ENCODE data around the gene CXCL3.
A peak's percentile ranks its signal among the peaks of the same experiment; 100 is the strongest.

Gene CXCL3

DNA sequence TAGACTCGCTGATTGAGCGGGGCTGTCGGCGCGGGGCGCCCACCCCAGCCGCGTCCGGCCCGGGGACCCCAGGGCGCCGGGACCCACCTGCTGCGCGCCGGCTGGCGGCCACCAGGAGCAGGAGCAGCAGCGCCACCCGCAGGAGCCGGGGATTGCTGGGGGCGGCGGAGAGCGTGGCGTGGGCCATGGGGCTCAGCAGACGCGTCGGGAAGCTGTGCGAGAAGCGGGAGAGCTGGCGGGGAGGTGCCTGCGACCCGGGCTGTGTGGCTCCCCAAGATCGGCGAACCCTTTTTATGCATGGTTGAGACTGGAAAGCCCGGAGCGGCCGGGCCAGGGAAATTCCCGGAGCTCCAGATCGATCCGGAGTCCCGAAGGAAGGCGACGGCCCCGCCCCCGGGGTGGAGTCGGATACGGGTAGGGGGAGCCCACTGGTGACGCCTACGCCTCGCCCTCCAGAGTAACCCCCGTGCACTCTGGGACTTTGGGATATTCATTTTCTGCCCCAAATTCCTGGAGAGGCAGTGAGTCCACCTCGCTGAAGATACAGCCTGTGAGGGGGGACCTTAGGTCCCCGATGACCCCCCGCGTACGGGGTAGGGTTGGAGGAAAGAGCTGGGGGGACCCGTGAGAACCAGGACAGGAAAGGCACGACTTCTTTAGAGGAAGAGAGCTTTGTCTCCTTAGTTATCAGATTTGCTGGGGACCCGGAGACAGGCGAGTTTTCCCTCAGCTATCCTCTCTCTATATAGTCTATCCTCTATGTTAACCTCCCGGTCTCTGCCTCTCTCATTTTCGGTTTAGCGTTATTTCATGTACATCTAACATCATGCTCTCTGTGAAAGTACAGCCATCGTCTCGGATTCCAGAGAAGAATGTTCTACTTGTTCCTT lies at the start of gene CXCL3:
CXCL3 (minus strand) TSS at position 265 of the 890 bp plus-strand sequence; CDS start at position 187, 78 bp downstream.
- intact Hi-C loops (cut with DNase I; ENCODE audit: low total_unique reads): no loop called here
- Histone ChIP-seq H3K27me3 (no peaks in the 10 kb centered on the region), H3K36me3 (no peaks in the 10 kb centered on the region)

DNA sequence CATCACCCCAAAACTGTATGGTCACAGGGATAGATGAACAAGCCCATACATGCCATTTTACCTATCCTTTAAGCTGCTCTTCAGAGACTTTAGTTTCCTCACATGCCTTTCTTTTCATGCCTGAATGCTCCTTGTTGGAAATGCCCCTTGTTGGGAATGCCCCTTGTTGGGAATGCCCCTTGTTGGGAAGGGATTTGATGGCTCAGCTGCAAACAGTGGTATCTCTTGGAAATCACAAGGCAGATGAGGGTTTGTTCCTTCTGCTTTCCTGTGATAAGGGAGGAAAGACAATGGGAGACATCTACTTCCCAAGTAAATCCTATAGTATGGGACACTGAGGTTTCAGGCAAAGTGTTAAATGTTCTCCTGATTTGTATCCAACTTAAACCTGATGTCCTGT lies 49.0 kb upstream of the CXCL3 start:
- Histone ChIP-seq H3K36me3 (no peaks in the 10 kb centered on the region), H3K27ac (no peak overlapping the region), H3K4me1 (no peaks in the 10 kb centered on the region), H3K4me3 (no peak overlapping the region), H3K9me3 (no peaks in the 10 kb centered on the region), H3K27me3 (no peaks in the 10 kb centered on the region)
- intact Hi-C loops (cut with DNase I; ENCODE audit: low total_unique reads): no loop called here
- DNase-seq: no peak
- TF ChIP-seq, protein P1, sequence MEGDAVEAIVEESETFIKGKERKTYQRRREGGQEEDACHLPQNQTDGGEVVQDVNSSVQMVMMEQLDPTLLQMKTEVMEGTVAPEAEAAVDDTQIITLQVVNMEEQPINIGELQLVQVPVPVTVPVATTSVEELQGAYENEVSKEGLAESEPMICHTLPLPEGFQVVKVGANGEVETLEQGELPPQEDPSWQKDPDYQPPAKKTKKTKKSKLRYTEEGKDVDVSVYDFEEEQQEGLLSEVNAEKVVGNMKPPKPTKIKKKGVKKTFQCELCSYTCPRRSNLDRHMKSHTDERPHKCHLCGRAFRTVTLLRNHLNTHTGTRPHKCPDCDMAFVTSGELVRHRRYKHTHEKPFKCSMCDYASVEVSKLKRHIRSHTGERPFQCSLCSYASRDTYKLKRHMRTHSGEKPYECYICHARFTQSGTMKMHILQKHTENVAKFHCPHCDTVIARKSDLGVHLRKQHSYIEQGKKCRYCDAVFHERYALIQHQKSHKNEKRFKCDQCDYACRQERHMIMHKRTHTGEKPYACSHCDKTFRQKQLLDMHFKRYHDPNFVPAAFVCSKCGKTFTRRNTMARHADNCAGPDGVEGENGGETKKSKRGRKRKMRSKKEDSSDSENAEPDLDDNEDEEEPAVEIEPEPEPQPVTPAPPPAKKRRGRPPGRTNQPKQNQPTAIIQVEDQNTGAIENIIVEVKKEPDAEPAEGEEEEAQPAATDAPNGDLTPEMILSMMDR (IDR thresholded peaks at IDR 0.05): no peak

More for the DNA sequence above, at the start of gene CXCL3:
- DNase-seq: peak; percentile 72 to 86
- Histone ChIP-seq H3K9me3 (no peaks in the 10 kb centered on the region), H3K4me1 (peaks cover 0 to 12% (median 9%) of the 10 kb centered on the region in 4 donors), H3K27ac (peak within 1 kb of the TSS; percentile 58 to 59), H3K4me3 (peak within 1 kb of the TSS; percentile 60 to 71)
- TF ChIP-seq, protein P1 (IDR thresholded peaks at IDR 0.05): peak; percentile 51 to 55

DNA sequence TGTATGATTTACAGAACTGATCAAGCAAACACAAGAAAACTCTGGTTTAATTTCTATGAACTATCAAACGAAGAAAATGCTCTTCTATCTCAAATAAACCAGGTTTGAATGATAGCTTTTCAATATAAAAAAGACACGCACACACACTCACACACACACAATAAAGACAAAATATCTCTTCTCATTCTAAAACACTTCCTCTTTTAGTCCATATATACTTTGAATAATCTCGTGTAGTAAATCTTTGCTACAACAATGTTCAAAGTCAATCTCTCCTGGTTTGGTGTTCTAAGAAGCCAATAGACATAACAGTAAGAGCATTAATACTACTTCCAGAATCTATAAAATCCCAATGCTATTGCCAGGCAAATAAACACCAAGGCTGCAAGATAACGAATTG lies 47.2 kb upstream of the CXCL3 start:
- DNase-seq: no peak
- no peak overlapping the region for H3K27ac ChIP-seq
- no peaks in the 10 kb centered on the region for H3K9me3 ChIP-seq
- intact Hi-C loops (cut with DNase I; ENCODE audit: low total_unique reads): no loop called here
- no peak overlapping the region for H3K4me3 ChIP-seq
- no peaks in the 10 kb centered on the region for H3K36me3 ChIP-seq
- TF ChIP-seq, protein P1 (IDR thresholded peaks at IDR 0.05): no peak
- H3K4me1 ChIP-seq: no peaks in the 10 kb centered on the region
- H3K27me3 ChIP-seq: no peaks in the 10 kb centered on the region

DNA sequence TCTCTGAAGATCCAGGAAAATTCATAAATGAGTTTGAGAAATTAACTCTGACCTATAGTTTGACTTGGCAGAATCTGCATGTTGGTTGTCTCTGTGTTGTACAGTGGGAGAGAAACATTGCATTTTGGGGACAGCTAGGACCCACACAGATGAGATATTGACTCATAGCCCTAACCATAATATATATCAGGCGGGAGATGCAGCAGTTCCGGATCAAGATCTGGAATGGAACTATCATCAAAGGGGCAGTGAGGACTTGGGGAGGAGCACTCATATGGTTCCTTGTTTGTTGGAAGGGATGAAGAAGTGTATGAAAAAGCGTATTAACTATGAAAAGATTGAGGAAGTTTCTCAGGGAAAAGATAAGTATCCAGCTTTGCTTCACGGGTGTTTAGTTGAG lies 46.5 kb upstream of the CXCL3 start:
- TF ChIP-seq, protein P1 (IDR thresholded peaks at IDR 0.05): no peak
- Histone ChIP-seq H3K9me3 (no peaks in the 10 kb centered on the region), H3K27me3 (no peaks in the 10 kb centered on the region), H3K4me1 (no peaks in the 10 kb centered on the region), H3K36me3 (no peaks in the 10 kb centered on the region), H3K27ac (no peak overlapping the region), H3K4me3 (no peak overlapping the region)
- intact Hi-C loops (cut with DNase I; ENCODE audit: low total_unique reads): no loop called here
- no peak for DNase-seq

DNA sequence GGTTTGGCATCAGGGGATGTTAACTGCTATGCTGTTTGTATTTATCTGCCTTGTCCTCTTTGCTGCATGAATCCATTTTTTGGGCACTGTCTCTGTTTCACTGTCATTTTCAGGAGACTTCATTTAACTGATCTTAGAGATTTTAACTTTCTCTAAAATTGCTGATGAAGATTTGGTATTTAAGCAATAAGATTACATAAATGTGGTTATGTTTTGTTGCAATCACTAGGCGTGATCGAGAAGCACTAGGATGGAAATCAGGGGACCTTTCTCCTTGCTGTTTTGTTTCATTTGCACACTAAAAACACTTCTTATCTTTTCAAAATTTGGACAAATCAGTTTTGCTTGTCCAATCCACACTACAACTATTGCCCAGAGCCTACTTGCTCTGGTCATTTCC lies 45.1 kb upstream of the CXCL3 start:
- Histone ChIP-seq H3K27ac (no peak overlapping the region), H3K4me1 (no peaks in the 10 kb centered on the region), H3K36me3 (no peaks in the 10 kb centered on the region), H3K9me3 (no peaks in the 10 kb centered on the region), H3K4me3 (no peak overlapping the region), H3K27me3 (no peaks in the 10 kb centered on the region)
- intact Hi-C loops (cut with DNase I; ENCODE audit: low total_unique reads): no loop called here
- TF ChIP-seq, protein P1 (IDR thresholded peaks at IDR 0.05): no peak
- no peak for DNase-seq
